GM10847 (cell line): ENCODE data around the gene CDYL2.

Experiments
- POLR2A ChIP-seq: IDR thresholded peaks from 2 replicates; pipeline ENCODE4 v1.6.1; 2011; ENCODE audit not compliant: insufficient read length; ENCODE audit errors: extremely low read depth

CDYL2 gene

GRCh38 chr16:80654094-80654862, 150.1 kb downstream of the CDYL2 start:
- no peak for TF ChIP-seq POLR2A

GRCh38 chr16:80652441-80652840, 152.0 kb downstream of the CDYL2 start:
- TF ChIP-seq POLR2A, result no peak

- no peak for TF ChIP-seq POLR2A
Measured at GRCh38 chr16:80640316-80640715, 164.1 kb downstream of the CDYL2 start.

- no peak for TF ChIP-seq POLR2A
Measured at GRCh38 chr16:80639636-80640035, 164.8 kb downstream of the CDYL2 start.

- no peak for TF ChIP-seq POLR2A
Measured at GRCh38 chr16:80637621-80638020, 166.8 kb downstream of the CDYL2 start.

DNA sequence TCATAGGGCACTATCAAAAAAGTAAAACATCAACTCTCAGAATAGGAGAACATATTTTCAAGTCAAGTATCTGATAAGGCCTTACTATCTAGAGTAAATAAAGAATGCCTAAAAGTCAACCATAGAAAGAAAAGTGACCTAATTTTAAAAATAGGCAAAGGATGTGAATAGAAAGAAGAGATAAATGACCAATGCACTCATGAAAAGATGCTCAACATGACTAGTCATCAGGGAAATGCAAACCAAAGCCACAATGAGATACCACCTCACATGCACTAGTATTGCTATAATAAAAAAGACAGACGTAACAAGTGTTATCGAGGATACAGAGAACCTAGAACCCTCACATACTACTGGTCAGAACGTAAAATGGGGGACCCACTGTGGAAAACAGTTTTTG, 172.8 kb downstream of the CDYL2 start:
- no peak for TF ChIP-seq POLR2A

GRCh38 chr16:80628254-80628653, 176.1 kb downstream of the CDYL2 start:
- no peak for TF ChIP-seq POLR2A

DNA sequence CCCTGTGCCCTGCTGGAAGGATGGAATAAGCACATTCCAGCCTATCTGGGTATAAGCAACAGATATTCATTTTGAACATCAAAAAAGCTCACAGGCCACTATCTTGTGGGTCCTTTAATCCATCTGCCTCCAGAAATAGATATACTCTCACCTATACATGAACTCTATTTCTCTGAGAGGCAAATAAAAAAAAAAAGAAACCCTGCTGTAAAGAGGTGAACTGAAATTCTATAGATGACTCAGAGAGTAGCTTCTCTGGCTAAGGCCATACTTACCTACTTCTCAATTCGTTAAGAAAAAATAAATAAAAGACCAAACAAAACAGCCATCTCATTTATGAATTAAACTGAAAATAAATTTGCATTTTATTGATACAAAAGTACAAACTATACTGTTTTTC, 177.3 kb downstream of the CDYL2 start:
- TF ChIP-seq POLR2A, result no peak

GRCh38 chr16:80623376-80623775, 181.0 kb downstream of the CDYL2 start:
- no peak for TF ChIP-seq POLR2A

DNA sequence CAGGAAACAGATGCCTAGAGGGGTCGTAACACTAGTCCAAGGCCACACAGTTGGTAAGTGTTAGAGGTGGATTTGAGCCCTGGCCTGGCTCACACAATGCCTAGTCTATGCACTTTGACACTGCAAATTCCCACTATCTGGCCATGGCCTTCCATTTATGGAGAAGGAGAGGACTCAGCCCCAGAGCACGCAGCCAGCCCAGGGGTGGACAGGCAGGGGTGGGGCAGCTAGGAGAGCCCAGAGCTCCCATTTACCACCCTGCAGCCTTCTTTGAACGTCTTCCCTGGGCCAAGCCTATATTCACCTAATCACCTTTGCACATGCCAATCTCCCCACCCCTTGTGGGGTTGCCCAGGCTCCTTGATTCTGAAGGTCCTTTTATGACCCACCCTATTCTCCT, 182.4 kb downstream of the CDYL2 start:
- no peak for TF ChIP-seq POLR2A

DNA sequence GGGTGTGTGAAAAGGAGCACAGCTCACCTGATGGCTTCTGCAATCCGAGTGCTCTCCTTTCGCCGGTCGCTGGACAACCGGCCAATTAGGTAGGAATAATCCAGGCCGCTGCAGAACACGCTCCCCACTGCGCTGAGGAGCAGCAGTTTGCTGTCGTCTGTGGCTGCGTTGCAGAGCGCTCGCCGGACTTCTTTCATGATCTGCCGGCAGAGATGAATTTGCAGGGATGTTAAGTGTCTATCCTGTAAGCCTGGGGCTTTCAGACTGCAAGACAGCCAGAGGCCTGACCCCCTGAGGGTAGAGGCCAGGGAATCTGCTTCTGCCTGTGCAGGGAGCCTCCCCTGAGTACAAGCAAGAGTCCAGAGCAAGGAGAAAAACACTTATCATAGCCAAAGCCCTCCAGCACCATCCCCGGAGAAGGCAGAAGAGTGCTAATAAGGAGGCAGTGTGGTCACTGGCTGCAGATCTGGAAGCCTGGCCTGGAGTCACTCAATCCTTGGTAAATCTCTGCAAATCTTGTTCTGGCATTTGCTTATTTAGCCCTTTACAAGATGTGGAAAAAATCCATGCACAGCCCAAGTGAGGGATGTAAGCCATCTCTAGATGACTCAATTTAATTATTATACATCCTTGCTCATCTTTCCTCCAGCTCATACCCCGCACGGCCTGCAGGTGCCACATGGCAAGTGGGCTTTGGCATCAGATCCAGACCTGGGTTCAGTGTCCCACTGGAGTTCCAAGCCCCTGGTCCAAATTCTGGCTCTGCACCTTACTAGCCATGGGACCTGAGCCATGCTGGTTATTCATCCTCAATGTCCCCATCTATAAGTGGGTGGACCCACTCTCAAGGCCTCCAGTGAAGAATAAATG, 183.4 kb downstream of the CDYL2 start:
- no peak for TF ChIP-seq POLR2A

DNA sequence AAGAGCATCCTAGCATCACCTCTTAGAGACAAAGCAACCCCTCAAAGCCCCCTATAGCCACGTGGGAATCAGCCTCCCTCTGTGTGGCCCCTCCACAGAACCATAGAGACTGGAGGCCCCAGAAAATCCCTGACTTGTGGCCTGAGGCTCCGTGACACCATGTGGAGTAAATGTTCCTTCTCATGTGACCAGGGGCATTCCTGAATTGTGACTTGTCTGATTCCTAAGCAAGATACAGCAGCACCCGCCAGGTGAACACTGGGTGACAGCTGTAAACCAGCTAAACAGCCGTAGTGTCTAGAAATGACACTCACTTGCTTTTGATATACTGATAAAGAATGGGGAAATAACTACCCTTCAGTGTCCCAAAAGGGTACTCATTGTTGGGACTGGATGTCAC, 184.6 kb downstream of the CDYL2 start:
- TF ChIP-seq POLR2A, result no peak

- TF ChIP-seq POLR2A, result no peak
Measured at GRCh38 chr16:80618862-80619648, 185.3 kb downstream of the CDYL2 start.

GRCh38 chr16:80616362-80616761, 188.0 kb downstream of the CDYL2 start:
- TF ChIP-seq POLR2A, result no peak

DNA sequence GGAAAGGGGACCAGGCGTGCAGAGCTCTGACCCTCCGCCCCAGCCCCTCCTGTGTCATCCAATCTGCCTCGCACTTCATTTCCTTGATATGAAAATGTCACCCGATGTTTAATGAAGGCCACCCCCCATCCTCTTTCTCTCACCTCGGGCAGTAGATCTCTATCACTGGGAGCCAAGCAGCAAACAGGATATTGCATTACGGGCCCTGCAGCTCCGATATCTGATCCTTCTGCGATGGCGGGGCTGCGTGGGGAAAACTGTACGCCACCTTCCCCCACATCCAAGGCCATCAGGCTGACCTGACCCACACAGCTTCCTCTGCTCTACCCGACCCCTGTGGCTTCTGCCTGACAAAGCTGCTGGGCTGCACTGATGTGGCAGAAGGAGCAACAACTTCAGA, 188.7 kb downstream of the CDYL2 start:
- TF ChIP-seq POLR2A, result no peak
